GM19324 (cell line): ENCODE results near the gene GRK5.
A peak's percentile ranks its signal among the peaks of the same experiment; 100 is the strongest.

Source experiments
- ATAC-seq: cut with Tn5 transposase; IDR thresholded peaks from one replicate; pipeline ENCODE4 v1.9.1; 2021; ENCODE audit warnings: mild to moderate bottlenecking, moderate library complexity; ENCODE audit not compliant: unreplicated experiment, low FRiP score

GRK5 gene

GRCh38 chr10:119291223-119291900 lies 84.0 kb downstream of the GRK5 start:
- ATAC-seq: no peak

GRCh38 chr10:119292968-119293760 lies 85.8 kb downstream of the GRK5 start:
- ATAC-seq: no peak

GRCh38 chr10:119296703-119297102 lies 89.3 kb downstream of the GRK5 start:
- no peak for ATAC-seq

GRCh38 chr10:119297207-119297968 lies 90.0 kb downstream of the GRK5 start:
- ATAC-seq: no peak

- ATAC-seq: no peak
Observed at GRCh38 chr10:119298810-119299209, 91.4 kb downstream of the GRK5 start.

GRCh38 chr10:119299531-119299930 lies 92.2 kb downstream of the GRK5 start:
- no peak for ATAC-seq

- ATAC-seq: no peak
Observed at GRCh38 chr10:119301397-119301796, 94.0 kb downstream of the GRK5 start.

GRCh38 chr10:119302172-119302571 lies 94.8 kb downstream of the GRK5 start:
- no peak for ATAC-seq

- no peak for ATAC-seq
Observed at GRCh38 chr10:119302591-119303253, 95.4 kb downstream of the GRK5 start.

- ATAC-seq: no peak
Observed at GRCh38 chr10:119303886-119304285, 96.5 kb downstream of the GRK5 start.

GRCh38 chr10:119304541-119304940 lies 97.2 kb downstream of the GRK5 start:
- no peak for ATAC-seq

- ATAC-seq: peak; percentile 41
Observed at GRCh38 chr10:119305860-119306513, 98.6 kb downstream of the GRK5 start.

GRCh38 chr10:119306514-119306951 lies 99.2 kb downstream of the GRK5 start:
- peak; percentile 75 for ATAC-seq

GRCh38 chr10:119306986-119307392 lies 99.6 kb downstream of the GRK5 start:
- no peak for ATAC-seq

- no peak for ATAC-seq
Observed at GRCh38 chr10:119308089-119308488, 100.7 kb downstream of the GRK5 start.

GRCh38 chr10:119308551-119309422 lies 101.4 kb downstream of the GRK5 start:
- ATAC-seq: no peak

GRCh38 chr10:119309423-119309770 lies 102.0 kb downstream of the GRK5 start:
- no peak for ATAC-seq

GRCh38 chr10:119310806-119311205 lies 103.4 kb downstream of the GRK5 start:
- no peak for ATAC-seq

- no peak for ATAC-seq
Observed at GRCh38 chr10:119312241-119312640, 104.9 kb downstream of the GRK5 start.
